WTC11 (cell line): ENCODE results near the gene PRKG2. TPM values are rescaled to one million over a fixed set of nuclear protein-coding genes. Genes with fewer than 3 reads are reported as not detected.

Experiments
- ATAC-seq: fragments of 200-7000 bp; cut with Tn5 transposase; 2 replicates; pipeline ENCODE4 v1.10.0; 2021; ENCODE audit warnings: mild to moderate bottlenecking, moderate library complexity
- CTCF ChIA-PET: fragments of 300-600 bp; sonication (Branson Sonifier 250); formaldehyde crosslinking; loops from one replicate; lab custom pipeline; 2021; ENCODE audit warnings: antibody characterized with exemption; lab: Charles Lee
- POLR2A ChIA-PET: fragments of 350-600 bp; sonication (Branson Sonifier 250); formaldehyde crosslinking; loops from one replicate; lab custom pipeline; 2021; ENCODE audit warnings: antibody characterized with exemption; lab: Charles Lee
- DNase-seq: peaks from one replicate; pipeline ENCODE4 v3.0.0; 2021; ENCODE audit warnings: low spot score
- H3K27ac Mint-ChIP-seq: 2 replicates; pipeline ENCODE4 v1.8.0; 2021; ENCODE audit warnings: mixed read lengths
- H3K27me3 Mint-ChIP-seq: 2 replicates; pipeline ENCODE4 v1.8.0; 2021; ENCODE audit warnings: low read depth, mild to moderate bottlenecking, moderate library complexity, mixed read lengths
- H3K36me3 Mint-ChIP-seq: 2 replicates; pipeline ENCODE4 v1.8.0; 2021; ENCODE audit warnings: mixed read lengths
- H3K4me1 Mint-ChIP-seq: 2 replicates; pipeline ENCODE4 v1.8.0; 2022; ENCODE audit warnings: mixed read lengths
- H3K4me3 Mint-ChIP-seq: 2 replicates; pipeline ENCODE4 v1.8.0; 2021; ENCODE audit warnings: mild to moderate bottlenecking, moderate library complexity, mixed read lengths
- H3K9me3 Mint-ChIP-seq: 2 replicates; pipeline ENCODE4 v1.8.0; 2021; ENCODE audit warnings: mixed read lengths
- ARID4B ChIP-seq: sonication (generic); formaldehyde crosslinking; IDR thresholded peaks from 2 replicates; pipeline ENCODE4 v1.8.0; 2023; ENCODE audit warnings: missing genetic modification reagents, mild to moderate bottlenecking, borderline replicate concordance
- ATF1 ChIP-seq: sonication (generic); formaldehyde crosslinking; IDR thresholded peaks from 2 replicates; pipeline ENCODE4 v1.8.1; 2023; ENCODE audit warnings: mild to moderate bottlenecking, moderate library complexity, missing genetic modification reagents
- ATF3 ChIP-seq: sonication (generic); formaldehyde crosslinking; conservative IDR thresholded peaks from 2 replicates; pipeline ENCODE4 v1.8.1; 2022; ENCODE audit warnings: mild to moderate bottlenecking, missing genetic modification reagents
- CDX4 ChIP-seq: fragments of 250-450 bp; sonication (Bioruptor Pico); IDR thresholded peaks from 2 replicates; pipeline ENCODE4 v1.9.0; 2021; ENCODE audit warnings: moderate library complexity, mild to moderate bottlenecking, inconsistent platforms, borderline replicate concordance
- IRF1 ChIP-seq: sonication (generic); formaldehyde crosslinking; IDR thresholded peaks from 2 replicates; pipeline ENCODE4 v1.8.0; 2023; ENCODE audit warnings: missing genetic modification reagents
- NFYB ChIP-seq: sonication (generic); formaldehyde crosslinking; conservative IDR thresholded peaks from 2 replicates; pipeline ENCODE4 v1.8.0; 2022; ENCODE audit warnings: low read depth, missing genetic modification reagents
- NR2C2 ChIP-seq: sonication (generic); formaldehyde crosslinking; IDR thresholded peaks from 2 replicates; pipeline ENCODE4 v1.8.0; 2022; ENCODE audit warnings: mild to moderate bottlenecking, missing genetic modification reagents
- SMAD3 ChIP-seq: sonication (generic); formaldehyde crosslinking; IDR thresholded peaks from 2 replicates; pipeline ENCODE4 v1.8.0; 2022; ENCODE audit warnings: missing genetic modification reagents, mild to moderate bottlenecking, borderline replicate concordance
- STAT6 ChIP-seq: sonication (generic); formaldehyde crosslinking; conservative IDR thresholded peaks from 2 replicates; pipeline ENCODE4 v1.8.1; 2023; ENCODE audit warnings: mild to moderate bottlenecking, low read depth, missing genetic modification reagents, moderate library complexity
- TEAD4 ChIP-seq: sonication (generic); formaldehyde crosslinking; IDR thresholded peaks from 2 replicates; pipeline ENCODE4 v1.8.0; 2022; ENCODE audit warnings: mild to moderate bottlenecking, missing genetic modification reagents
- ZNF219 ChIP-seq: sonication (generic); formaldehyde crosslinking; IDR thresholded peaks from 2 replicates; pipeline ENCODE4 v1.8.0; 2023; ENCODE audit warnings: missing genetic modification reagents, mild to moderate bottlenecking, borderline replicate concordance
- ZNF317 ChIP-seq: sonication (generic); formaldehyde crosslinking; IDR thresholded peaks from 2 replicates; pipeline ENCODE4 v1.8.1; 2023; ENCODE audit warnings: low read depth, mild to moderate bottlenecking, moderate library complexity, missing genetic modification reagents, borderline replicate concordance
- ZNF423 ChIP-seq: fragments of 250-450 bp; sonication (Bioruptor Pico); IDR thresholded peaks from 2 replicates; pipeline ENCODE4 v2.1.2; 2022; ENCODE audit warnings: mild to moderate bottlenecking, moderate library complexity
- ZSCAN18 ChIP-seq: fragments of 250-450 bp; sonication (Bioruptor Pico); IDR thresholded peaks from 2 replicates; pipeline ENCODE4 v2.1.2; 2022; ENCODE audit warnings: mild to moderate bottlenecking, moderate library complexity
- total RNA-seq: library from RNA; stranded (reverse); gene quantifications from 3 replicates; pipeline ENCODE4 v1.2.3, GENCODE V29; 2021
- TF ChIP-seq, protein P1 (sequence below): fragments of 250-450 bp; sonication (Bioruptor Pico); IDR thresholded peaks from 2 replicates; pipeline ENCODE4 v1.8.0; 2021; ENCODE audit warnings: mild to moderate bottlenecking
- TF ChIP-seq, protein P2 (sequence below): fragments of 250-450 bp; sonication (Bioruptor Pico); IDR thresholded peaks from 2 replicates; pipeline ENCODE4 v1.9.0; 2021; ENCODE audit warnings: mild to moderate bottlenecking

PRKG2 gene
- total RNA-seq, 1 experiment from 2014 or later = 2.7 TPM

- ChIA-PET POLR2A (interaction anchor here (1.1 kb wide), 1 partner anchor 16 kb away, joined by 4 read pairs; no protein-coding TSS in a partner anchor), CTCF (interaction anchor here (0.8 kb wide), 1 partner anchor 129 kb away, joined by 3 read pairs; no protein-coding TSS in a partner anchor)
- ATAC-seq (no peak), DNase-seq (no peak)
- Mint-ChIP-seq H3K27ac (no peak overlapping the region), H3K9me3 (no peaks in the 10 kb centered on the region), H3K4me3 (no peak overlapping the region), H3K27me3 (no peaks in the 10 kb centered on the region), H3K36me3 (no peaks in the 10 kb centered on the region), H3K4me1 (no peaks in the 10 kb centered on the region)
- TF ChIP-seq IRF1 (no peak), STAT6 (CRISPR knock-in tag) (no peak), ZNF219 (CRISPR knock-in tag) (no peak), ZNF317 (no peak), ATF1 (CRISPR knock-in tag) (no peak), SMAD3 (CRISPR knock-in tag) (no peak), ZNF423 (no peak), NR2C2 (CRISPR knock-in tag) (no peak), TEAD4 (CRISPR knock-in tag) (no peak), CDX4 (no peak), ZSCAN18 (CRISPR knock-in tag) (no peak), NFYB (CRISPR knock-in tag) (no peak), ARID4B (CRISPR knock-in tag) (no peak), ATF3 (no peak)
- TF ChIP-seq, protein P1, sequence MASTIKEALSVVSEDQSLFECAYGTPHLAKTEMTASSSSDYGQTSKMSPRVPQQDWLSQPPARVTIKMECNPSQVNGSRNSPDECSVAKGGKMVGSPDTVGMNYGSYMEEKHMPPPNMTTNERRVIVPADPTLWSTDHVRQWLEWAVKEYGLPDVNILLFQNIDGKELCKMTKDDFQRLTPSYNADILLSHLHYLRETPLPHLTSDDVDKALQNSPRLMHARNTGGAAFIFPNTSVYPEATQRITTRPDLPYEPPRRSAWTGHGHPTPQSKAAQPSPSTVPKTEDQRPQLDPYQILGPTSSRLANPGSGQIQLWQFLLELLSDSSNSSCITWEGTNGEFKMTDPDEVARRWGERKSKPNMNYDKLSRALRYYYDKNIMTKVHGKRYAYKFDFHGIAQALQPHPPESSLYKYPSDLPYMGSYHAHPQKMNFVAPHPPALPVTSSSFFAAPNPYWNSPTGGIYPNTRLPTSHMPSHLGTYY (CRISPR knock-in tag) = no peak
- TF ChIP-seq, protein P2, sequence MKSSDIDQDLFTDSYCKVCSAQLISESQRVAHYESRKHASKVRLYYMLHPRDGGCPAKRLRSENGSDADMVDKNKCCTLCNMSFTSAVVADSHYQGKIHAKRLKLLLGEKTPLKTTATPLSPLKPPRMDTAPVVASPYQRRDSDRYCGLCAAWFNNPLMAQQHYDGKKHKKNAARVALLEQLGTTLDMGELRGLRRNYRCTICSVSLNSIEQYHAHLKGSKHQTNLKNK (CRISPR knock-in tag) = no peak
Observed at GRCh38 chr4:81198609-81199008, 16.4 kb downstream of the PRKG2 start.
